Naive thymus-derived CD4-positive, alpha-beta T cell (primary cell): ENCODE results near the gene LRRTM2. TPM values are rescaled to one million over a fixed set of nuclear protein-coding genes. Genes with fewer than 3 reads are reported as not detected.

ENCODE experiments used
- ATAC-seq: fragments of 150-1000 bp; cut with Tn5 transposase; 2 replicates; pipeline ENCODE4 v1.10.0; 2021; ENCODE audit warnings: mild to moderate bottlenecking, moderate library complexity
- CTCF ChIA-PET: fragments of 350-600 bp; sonication (Branson Sonifier 250); formaldehyde crosslinking; loops from one replicate; lab custom pipeline; 2021; ENCODE audit warnings: antibody characterized with exemption; lab: Charles Lee
- POLR2A ChIA-PET: fragments of 350-600 bp; sonication (Branson Sonifier 250); formaldehyde crosslinking; loops from one replicate; lab custom pipeline; 2021; ENCODE audit warnings: antibody characterized with exemption, inconsistent platforms; lab: Charles Lee
- DNase-seq, 9 donors: peaks; one replicate each; pipeline versions ENCODE4 v3.0.0 to v3.0.0-alpha.2; 2020 to 2022; ENCODE audit warnings: mixed read lengths in 1 of 9
- H3K27ac ChIP-seq: one replicate; pipeline ENCODE4 v1.7.0; 2013; ENCODE audit warnings: mild to moderate bottlenecking, low read depth, low read length, moderate library complexity
- H3K27me3 ChIP-seq, 2 donors: one replicate each; pipeline ENCODE4 v1.7.0; 2013; ENCODE audit warnings: low read length in 2 of 2, mild to moderate bottlenecking in 2 of 2, moderate library complexity in 2 of 2; ENCODE audit not compliant: control insufficient read depth in 2 of 2, insufficient read depth in 2 of 2
- H3K36me3 ChIP-seq, 3 experiments: 1 replicate in 2 of 3; 2 replicates in 1 of 3; pipeline ENCODE4 v1.7.0; 2013; ENCODE audit warnings: low read length in 3 of 3, mild to moderate bottlenecking in 3 of 3, moderate library complexity in 1 of 3; ENCODE audit not compliant: insufficient read depth in 3 of 3, control insufficient read depth in 2 of 3
- H3K4me1 ChIP-seq, 2 donors: one replicate each; pipeline ENCODE4 v1.7.0; 2013; ENCODE audit warnings: low read length in 2 of 2, mild to moderate bottlenecking in 2 of 2, moderate library complexity in 1 of 2; ENCODE audit not compliant: control insufficient read depth in 2 of 2, insufficient read depth in 2 of 2
- H3K4me3 ChIP-seq: 2 replicates; pipeline ENCODE4 v1.7.0; 2013; ENCODE audit warnings: mild to moderate bottlenecking, low read length
- H3K9me3 ChIP-seq, 3 experiments: 1 replicate in 2 of 3; 2 replicates in 1 of 3; pipeline ENCODE4 v1.7.0; 2013; ENCODE audit warnings: low read length in 3 of 3; ENCODE audit not compliant: control insufficient read depth in 2 of 3
- H3K27ac Mint-ChIP-seq, 9 donors: one replicate each; pipeline ENCODE4 v1.8.0; 2020 to 2022; ENCODE audit warnings: mixed read lengths in 9 of 9, mild to moderate bottlenecking in 8 of 9, moderate library complexity in 5 of 9, inconsistent platforms in 2 of 9
- H3K27me3 Mint-ChIP-seq, 5 donors: one replicate each; pipeline ENCODE4 v1.8.0; 2021 to 2022; ENCODE audit warnings: mixed read lengths in 5 of 5, mild to moderate bottlenecking in 1 of 5
- H3K36me3 Mint-ChIP-seq, 5 donors: one replicate each; pipeline ENCODE4 v1.8.0; 2020 to 2022; ENCODE audit warnings: mixed read lengths in 5 of 5, mild to moderate bottlenecking in 3 of 5, inconsistent platforms in 1 of 5
- H3K4me1 Mint-ChIP-seq, 7 donors: one replicate each; pipeline ENCODE4 v1.8.0; 2020 to 2022; ENCODE audit warnings: mixed read lengths in 7 of 7, mild to moderate bottlenecking in 3 of 7, inconsistent platforms in 1 of 7
- H3K4me3 Mint-ChIP-seq, 10 donors: one replicate each; pipeline ENCODE4 v1.8.0; 2020 to 2022; ENCODE audit warnings: mild to moderate bottlenecking in 10 of 10, mixed read lengths in 10 of 10, moderate library complexity in 6 of 10, inconsistent platforms in 2 of 10
- H3K9me3 Mint-ChIP-seq, 11 donors: one replicate each; pipeline ENCODE4 v1.8.0; 2020 to 2022; ENCODE audit warnings: mixed read lengths in 11 of 11, mild to moderate bottlenecking in 4 of 11, inconsistent platforms in 1 of 11, moderate library complexity in 1 of 11
- intact Hi-C, 2 donors: fragments of 100-400 bp; cut with micrococcal nuclease; formaldehyde crosslinking; loops; one replicate each; pipeline ENCODE4 v1.15.1; 2023
- polyA plus RNA-seq, 2 donors: library from polyadenylated mRNA; unstranded; fragments of 300-500 nt; fragmentation: Illumina TruSeq; gene quantifications; one replicate each; pipeline ENCODE4 v1.2.3, GENCODE V29; 2021
- total RNA-seq, 6 experiments: library from RNA in 5 of 6; stranded (reverse) in 5 of 6; gene quantifications; 1 replicate in 5 of 6; 2 replicates in 1 of 6; pipeline ENCODE4 v1.2.3 and lab custom pipeline; 2021 to 2026

The LRRTM2 gene
- total and polyA plus RNA-seq, 7 experiments from 2014 or later: 0.07 to 0.22 (median 0.11) TPM; not detected in 4

DNA sequence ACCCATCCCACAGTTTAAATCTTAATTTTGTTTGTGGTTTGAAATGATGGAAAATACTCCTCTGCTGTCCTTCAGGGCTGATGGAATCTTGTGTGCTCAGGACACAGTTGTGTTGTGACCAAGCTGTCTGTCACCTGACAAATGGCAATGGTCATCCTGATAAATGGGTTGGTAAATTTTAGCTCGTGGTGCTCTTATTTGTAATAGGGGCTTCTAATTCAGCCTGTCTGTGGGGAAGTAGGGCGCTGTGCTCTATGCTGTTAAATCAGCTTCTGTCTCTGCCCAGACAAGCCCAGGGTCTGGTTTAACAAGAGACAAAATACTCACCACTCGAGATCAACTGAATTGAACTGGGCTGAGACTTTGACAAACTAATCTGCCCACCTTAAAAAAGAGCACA is 4.5 kb downstream of the LRRTM2 start:
- Mint-ChIP-seq H3K4me1 (peaks cover 6 to 17% (median 12%) of the 10 kb centered on the region in 7 donors), H3K4me3 (no peak overlapping the region)
- CTCF ChIA-PET: no interaction called here

DNA sequence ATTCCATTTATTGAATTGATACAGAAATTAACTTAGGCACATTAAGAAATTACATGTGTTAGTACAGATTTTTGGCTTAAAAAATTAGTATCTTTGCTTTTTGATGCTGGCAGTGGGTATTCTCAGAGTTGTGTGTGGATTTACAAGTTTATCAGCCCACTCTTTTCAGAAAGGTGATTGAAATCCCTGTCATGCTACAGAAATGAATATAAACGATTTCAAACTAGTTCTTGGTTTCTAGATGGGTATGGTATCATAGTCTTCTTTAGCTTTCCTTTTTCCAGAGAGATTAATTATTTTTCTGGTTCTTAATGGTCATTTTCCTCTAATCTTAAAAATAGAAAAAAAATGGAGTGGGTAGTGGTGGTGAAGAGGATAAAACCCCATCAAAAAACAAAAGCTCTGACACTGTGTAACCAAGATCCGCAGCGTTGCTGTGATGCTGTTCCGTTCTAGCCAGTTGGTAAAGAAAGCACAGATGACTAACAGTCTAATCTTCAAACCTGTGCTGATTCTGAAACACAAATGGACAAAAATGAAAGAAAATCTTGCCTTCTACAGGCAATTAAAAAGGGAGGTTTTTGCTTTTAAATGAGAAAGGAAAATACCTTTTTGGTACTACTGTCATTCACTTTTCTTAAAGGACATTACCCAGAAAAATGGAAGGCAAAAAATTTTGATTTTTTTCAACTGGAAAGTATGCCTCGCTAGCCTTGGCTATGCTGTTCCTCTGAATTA is 5.2 kb downstream of the LRRTM2 start:
- H3K4me1 Mint-ChIP-seq: peaks cover 6 to 17% (median 12%) of the 10 kb centered on the region in 7 donors
- Histone ChIP-seq H3K4me1 (peaks cover 0 to 12% of the 10 kb centered on the region in 2 donors), H3K4me3 (no peak overlapping the region), H3K9me3 (no peaks in the 10 kb centered on the region), H3K27ac (no peak overlapping the region), H3K27me3 (no peaks in the 10 kb centered on the region), H3K36me3 (no peaks in the 10 kb centered on the region)
- peaks cover 0 to 9% (median 0%) of the 10 kb centered on the region in 11 donors for H3K9me3 Mint-ChIP-seq
- ChIA-PET POLR2A (no interaction called here), CTCF (interaction anchor here (0.7 kb wide), 1 partner anchor 40 kb away, joined by 4 read pairs; no protein-coding TSS in a partner anchor)
- ATAC-seq (no peak), DNase-seq (no peak)
- H3K27ac Mint-ChIP-seq: no peak overlapping the region
- peaks cover 29 to 46% (median 37%) of the 10 kb centered on the region in 5 donors for H3K27me3 Mint-ChIP-seq
- H3K36me3 Mint-ChIP-seq: peaks cover 0 to 2% (median 0%) of the 10 kb centered on the region in 5 donors
- intact Hi-C loops: loop anchor here in 1 of 2 donors (2.0 kb wide), 1 partner anchor 393 kb away; no protein-coding TSS in a partner anchor
- no peak overlapping the region for H3K4me3 Mint-ChIP-seq

More for the DNA sequence above, 4.5 kb downstream of the LRRTM2 start:
- no peak overlapping the region for H3K27ac Mint-ChIP-seq
- Histone ChIP-seq H3K27me3 (no peaks in the 10 kb centered on the region), H3K36me3 (no peaks in the 10 kb centered on the region), H3K4me3 (no peak overlapping the region), H3K9me3 (no peaks in the 10 kb centered on the region), H3K27ac (no peak overlapping the region), H3K4me1 (peaks cover 0 to 12% of the 10 kb centered on the region in 2 donors)
- intact Hi-C loops: loop anchor here in 1 of 2 donors (2.0 kb wide), 1 partner anchor 392 kb away; no protein-coding TSS in a partner anchor
- POLR2A ChIA-PET: interaction anchor here (0.8 kb wide), 1 partner anchor 1016 kb away, joined by 3 read pairs; no protein-coding TSS in a partner anchor
- DNase-seq (no peak), ATAC-seq (no peak)
- H3K36me3 Mint-ChIP-seq: peaks cover 0 to 2% (median 0%) of the 10 kb centered on the region in 5 donors
- peaks cover 30 to 47% (median 39%) of the 10 kb centered on the region in 5 donors for H3K27me3 Mint-ChIP-seq
- peaks cover 0 to 3% (median 0%) of the 10 kb centered on the region in 11 donors for H3K9me3 Mint-ChIP-seq

DNA sequence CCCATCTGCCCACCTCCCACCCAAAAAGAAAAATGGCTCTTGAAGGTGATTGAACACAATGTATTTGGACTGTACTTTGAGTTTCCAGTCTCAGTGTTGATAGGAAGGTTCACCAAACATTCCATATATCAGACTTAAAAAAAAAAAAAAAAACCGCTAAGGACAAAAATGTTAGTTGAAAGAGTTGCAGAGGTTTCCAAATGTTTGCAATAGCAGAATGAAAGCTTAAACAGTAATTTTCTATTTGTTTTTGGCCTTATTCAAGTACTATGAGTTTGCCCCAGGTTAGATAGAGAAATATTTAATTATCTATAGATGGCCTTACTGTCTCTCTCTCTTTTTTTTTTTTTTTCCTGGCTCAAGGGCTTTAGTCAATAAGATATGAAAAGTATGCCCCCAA is 6.1 kb downstream of the LRRTM2 start:
- Histone ChIP-seq H3K36me3 (no peaks in the 10 kb centered on the region), H3K27me3 (no peaks in the 10 kb centered on the region), H3K4me1 (peaks cover 0 to 12% of the 10 kb centered on the region in 2 donors), H3K9me3 (no peaks in the 10 kb centered on the region), H3K27ac (no peak overlapping the region), H3K4me3 (no peak overlapping the region)
- ATAC-seq (no peak), DNase-seq (no peak)
- H3K4me1 Mint-ChIP-seq: peaks cover 7 to 17% (median 12%) of the 10 kb centered on the region in 7 donors
- peaks cover 0 to 3% (median under 1%) of the 10 kb centered on the region in 5 donors for H3K36me3 Mint-ChIP-seq
- H3K27me3 Mint-ChIP-seq: peaks cover 29 to 52% (median 33%) of the 10 kb centered on the region in 5 donors
- CTCF ChIA-PET: interaction anchor here (0.6 to 0.8 kb wide), 3 partner anchors 9 to 1402 kb away, joined by 3 to 5 read pairs (median 4); no protein-coding TSS in a partner anchor
- peaks cover 0 to 18% (median 2%) of the 10 kb centered on the region in 11 donors for H3K9me3 Mint-ChIP-seq
- no peak overlapping the region for H3K27ac Mint-ChIP-seq
- no peak overlapping the region for H3K4me3 Mint-ChIP-seq
- intact Hi-C loops: no loop called here
- POLR2A ChIA-PET: no interaction called here

DNA sequence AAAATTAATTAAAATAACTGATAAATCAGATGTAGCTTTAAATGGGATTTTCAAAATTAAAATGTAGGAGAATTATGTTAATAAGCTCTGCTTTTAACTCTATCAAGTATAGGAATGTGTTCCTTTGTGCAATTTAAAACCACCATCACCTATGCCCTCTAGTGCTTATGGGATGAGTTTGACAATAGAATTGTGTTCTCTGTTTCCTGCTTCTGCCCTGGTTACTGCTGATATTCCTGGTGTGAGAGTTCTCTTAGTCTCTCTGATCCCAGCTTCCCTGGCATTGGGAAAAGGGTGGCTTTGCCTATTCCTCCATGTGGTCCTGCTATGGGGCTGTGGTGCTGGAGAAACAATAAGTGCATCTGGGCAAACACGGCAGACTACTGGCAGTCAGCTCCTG is 8.1 kb downstream of the LRRTM2 start:
- CTCF ChIA-PET: no interaction called here
- Mint-ChIP-seq H3K9me3 (peaks cover 3 to 36% (median 10%) of the 10 kb centered on the region in 11 donors), H3K27ac (no peak overlapping the region), H3K4me1 (peaks cover 7 to 12% (median 8%) of the 10 kb centered on the region in 7 donors), H3K27me3 (peaks cover 19 to 51% (median 27%) of the 10 kb centered on the region in 5 donors), H3K36me3 (peaks cover 0 to 9% (median 7%) of the 10 kb centered on the region in 5 donors), H3K4me3 (no peak overlapping the region)
- ATAC-seq: no peak
- Histone ChIP-seq H3K36me3 (no peaks in the 10 kb centered on the region), H3K9me3 (peaks cover 0 to 7% (median 0%) of the 10 kb centered on the region in 3 experiments), H3K4me3 (no peak overlapping the region), H3K4me1 (peaks cover 0 to 7% of the 10 kb centered on the region in 2 donors), H3K27ac (no peak overlapping the region), H3K27me3 (no peaks in the 10 kb centered on the region)
- intact Hi-C loops: no loop called here
- no peak for DNase-seq
- POLR2A ChIA-PET: no interaction called here

DNA sequence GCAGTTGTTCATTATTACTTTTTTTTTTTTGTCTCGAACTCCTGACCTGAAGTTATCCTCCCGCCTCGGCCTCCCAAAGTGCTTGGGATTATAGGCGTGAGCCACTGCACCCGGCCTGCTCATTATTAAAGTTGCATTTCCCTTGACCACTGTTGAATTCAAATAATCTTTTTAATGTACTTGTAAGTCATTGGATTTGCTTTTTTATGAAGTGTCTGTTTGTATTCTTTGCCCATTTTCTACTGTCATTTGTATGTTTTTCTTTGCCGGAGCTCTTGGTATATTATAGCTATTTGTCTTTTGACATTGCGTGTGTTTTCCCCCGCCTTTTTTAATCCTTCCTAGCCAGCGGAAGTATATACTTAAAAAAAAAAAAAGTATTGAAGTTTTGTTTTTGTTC is 22.0 kb downstream of the LRRTM2 start:
- Histone ChIP-seq H3K9me3 (no peaks in the 10 kb centered on the region), H3K27ac (no peak overlapping the region), H3K36me3 (no peaks in the 10 kb centered on the region), H3K4me3 (no peak overlapping the region), H3K27me3 (no peaks in the 10 kb centered on the region), H3K4me1 (peaks cover 0 to 2% of the 10 kb centered on the region in 2 donors)
- no peak for ATAC-seq
- ChIA-PET CTCF (no interaction called here), POLR2A (no interaction called here)
- H3K27me3 Mint-ChIP-seq: peaks cover 0 to 17% (median 4%) of the 10 kb centered on the region in 5 donors
- DNase-seq: peak in 3 of 9 donors; percentile 8 to 27 (median 20)
- no peaks in the 10 kb centered on the region for H3K9me3 Mint-ChIP-seq
- H3K4me3 Mint-ChIP-seq: peak overlapping the region in 4 of 10 donors; percentile 6 to 67 (median 28)
- H3K4me1 Mint-ChIP-seq: peaks cover 7 to 32% (median 12%) of the 10 kb centered on the region in 7 donors
- intact Hi-C loops: no loop called here
- peaks cover 0 to 6% (median 0%) of the 10 kb centered on the region in 5 donors for H3K36me3 Mint-ChIP-seq
- peak overlapping the region in 2 of 9 donors; percentile 1 to 19 for H3K27ac Mint-ChIP-seq

DNA sequence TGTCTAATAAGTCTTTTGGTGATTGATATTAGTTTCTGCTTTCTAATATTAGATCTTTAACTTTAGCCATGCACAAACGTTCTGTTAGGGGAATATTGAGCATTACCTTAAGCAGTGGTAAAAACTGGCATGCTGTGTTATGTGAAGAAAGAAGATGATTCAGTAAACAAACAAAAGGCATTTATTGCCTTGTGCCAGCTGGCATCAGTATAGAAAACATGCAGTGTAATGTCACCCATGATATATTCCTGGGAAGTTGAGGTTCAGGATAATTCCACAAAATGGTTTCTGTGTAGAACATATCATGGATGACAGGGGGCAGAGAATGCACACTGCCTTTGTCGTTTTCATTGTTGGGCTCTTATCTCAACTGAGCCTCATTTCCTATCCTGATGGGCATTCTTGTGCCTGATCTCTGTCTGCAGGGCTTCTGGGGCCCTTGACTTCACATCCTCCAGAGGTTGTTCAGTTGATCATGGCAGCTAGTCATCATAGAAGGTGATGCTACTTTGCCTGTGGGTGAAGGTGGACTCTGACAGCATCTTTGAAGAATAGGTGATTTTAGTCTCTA is 24.2 kb downstream of the LRRTM2 start:
- peaks cover 7 to 32% (median 12%) of the 10 kb centered on the region in 7 donors for H3K4me1 Mint-ChIP-seq
- no peak overlapping the region for H3K4me3 Mint-ChIP-seq
- intact Hi-C loops: no loop called here
- DNase-seq (no peak), ATAC-seq (no peak)
- H3K9me3 Mint-ChIP-seq: no peaks in the 10 kb centered on the region
- Histone ChIP-seq H3K27me3 (no peaks in the 10 kb centered on the region), H3K27ac (no peak overlapping the region), H3K9me3 (no peaks in the 10 kb centered on the region), H3K4me3 (no peak overlapping the region), H3K36me3 (no peaks in the 10 kb centered on the region), H3K4me1 (peaks cover 0 to 2% of the 10 kb centered on the region in 2 donors)
- no peak overlapping the region for H3K27ac Mint-ChIP-seq
- POLR2A ChIA-PET: no interaction called here
- peaks cover 0 to 17% (median 4%) of the 10 kb centered on the region in 5 donors for H3K27me3 Mint-ChIP-seq
- CTCF ChIA-PET: no interaction called here
- H3K36me3 Mint-ChIP-seq: peaks cover 0 to 6% (median 0%) of the 10 kb centered on the region in 5 donors
